ENCODE measurements around the gene ITGA2B. TPM values are rescaled to one million over a fixed set of nuclear protein-coding genes. Genes with fewer than 3 reads are reported as not detected.

ITGA2B gene
- total and polyA plus RNA-seq, 2 experiments from 2014 or later, result 13.3 to 13.9 TPM

DNA sequence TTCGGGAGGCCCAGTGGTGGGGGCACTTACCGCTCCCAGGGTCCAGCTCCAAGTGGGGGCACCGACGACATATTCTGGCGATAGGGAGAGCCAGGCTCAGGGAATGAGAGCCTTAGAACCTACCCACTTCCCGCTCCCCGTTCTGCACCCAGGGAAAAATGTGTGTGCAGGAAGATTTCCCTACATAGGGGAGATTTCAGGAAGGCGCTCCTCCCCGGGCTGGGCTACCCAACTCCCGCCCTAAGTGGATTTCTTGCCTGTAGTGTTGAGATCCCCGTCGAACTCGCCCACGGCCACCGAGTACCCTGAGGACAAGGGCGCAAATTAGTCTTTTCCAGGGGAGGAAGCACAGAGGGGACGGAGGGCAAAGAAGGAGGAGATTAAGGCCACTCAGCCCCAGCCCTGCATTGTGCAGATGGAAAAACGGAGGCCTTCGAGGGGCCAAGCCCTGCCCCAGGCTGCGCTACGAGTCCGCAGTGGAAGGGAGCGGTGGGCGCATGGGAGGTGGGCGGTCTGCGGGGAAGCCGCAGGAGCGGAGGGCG lies 5.1 kb downstream of the ITGA2B start:
- peaks cover 7% of the 10 kb centered on the region for H3K4me1 ChIP-seq (ENCODE audit: insufficient read depth)
- ATAC-seq (peak; percentile 53), DNase-seq (ENCODE audit: low spot score) (no peak)
- peaks cover 51% of the 10 kb centered on the region for H3K27me3 ChIP-seq (ENCODE audit: insufficient read depth)
- H3K36me3 ChIP-seq (ENCODE audit: insufficient read depth), result no peaks in the 10 kb centered on the region
- Mint-ChIP-seq H3K27me3 (ENCODE audit: insufficient read depth, low read depth, poor library complexity) (peaks cover 45% of the 10 kb centered on the region), H3K9me3 (no peaks in the 10 kb centered on the region), H3K4me1 (peaks cover 15% of the 10 kb centered on the region), H3K27ac (no peak overlapping the region), H3K4me3 (peak overlapping the region; percentile 78), H3K36me3 (ENCODE audit: low read depth) (no peaks in the 10 kb centered on the region; the same call in 2 of the 3 replicates)
- no peaks in the 10 kb centered on the region for H4K20me1 ChIP-seq (replicated peaks; ENCODE audit: insufficient read depth)
- H3K4me2 ChIP-seq, result peak overlapping the region; percentile 98
- H3K9me2 ChIP-seq (ENCODE audit: insufficient read depth), result no peaks in the 10 kb centered on the region
- H3K4me3 ChIP-seq, result peak overlapping the region; percentile 82
- 0 out of 2 replicates have a peak, but pooled peaks cover 3% of the 10 kb centered on the region for H3F3A ChIP-seq (replicated peaks; ENCODE audit: low read depth)
- H3K27ac ChIP-seq (ENCODE audit: low read depth), result no peak overlapping the region
- H2AFZ ChIP-seq, result peak overlapping the region; percentile 97
- TF ChIP-seq, protein P1, sequence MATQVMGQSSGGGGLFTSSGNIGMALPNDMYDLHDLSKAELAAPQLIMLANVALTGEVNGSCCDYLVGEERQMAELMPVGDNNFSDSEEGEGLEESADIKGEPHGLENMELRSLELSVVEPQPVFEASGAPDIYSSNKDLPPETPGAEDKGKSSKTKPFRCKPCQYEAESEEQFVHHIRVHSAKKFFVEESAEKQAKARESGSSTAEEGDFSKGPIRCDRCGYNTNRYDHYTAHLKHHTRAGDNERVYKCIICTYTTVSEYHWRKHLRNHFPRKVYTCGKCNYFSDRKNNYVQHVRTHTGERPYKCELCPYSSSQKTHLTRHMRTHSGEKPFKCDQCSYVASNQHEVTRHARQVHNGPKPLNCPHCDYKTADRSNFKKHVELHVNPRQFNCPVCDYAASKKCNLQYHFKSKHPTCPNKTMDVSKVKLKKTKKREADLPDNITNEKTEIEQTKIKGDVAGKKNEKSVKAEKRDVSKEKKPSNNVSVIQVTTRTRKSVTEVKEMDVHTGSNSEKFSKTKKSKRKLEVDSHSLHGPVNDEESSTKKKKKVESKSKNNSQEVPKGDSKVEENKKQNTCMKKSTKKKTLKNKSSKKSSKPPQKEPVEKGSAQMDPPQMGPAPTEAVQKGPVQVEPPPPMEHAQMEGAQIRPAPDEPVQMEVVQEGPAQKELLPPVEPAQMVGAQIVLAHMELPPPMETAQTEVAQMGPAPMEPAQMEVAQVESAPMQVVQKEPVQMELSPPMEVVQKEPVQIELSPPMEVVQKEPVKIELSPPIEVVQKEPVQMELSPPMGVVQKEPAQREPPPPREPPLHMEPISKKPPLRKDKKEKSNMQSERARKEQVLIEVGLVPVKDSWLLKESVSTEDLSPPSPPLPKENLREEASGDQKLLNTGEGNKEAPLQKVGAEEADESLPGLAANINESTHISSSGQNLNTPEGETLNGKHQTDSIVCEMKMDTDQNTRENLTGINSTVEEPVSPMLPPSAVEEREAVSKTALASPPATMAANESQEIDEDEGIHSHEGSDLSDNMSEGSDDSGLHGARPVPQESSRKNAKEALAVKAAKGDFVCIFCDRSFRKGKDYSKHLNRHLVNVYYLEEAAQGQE (IDR thresholded peaks at IDR 0.05; ENCODE audit: unreplicated experiment), result no peak
- TF ChIP-seq EZH2 (IDR thresholded peaks at IDR 0.05; ENCODE audit: low read depth, unreplicated experiment), result peak; percentile 28
- H3K79me2 ChIP-seq (replicated peaks; ENCODE audit: insufficient read depth), result no peaks in the 10 kb centered on the region

DNA sequence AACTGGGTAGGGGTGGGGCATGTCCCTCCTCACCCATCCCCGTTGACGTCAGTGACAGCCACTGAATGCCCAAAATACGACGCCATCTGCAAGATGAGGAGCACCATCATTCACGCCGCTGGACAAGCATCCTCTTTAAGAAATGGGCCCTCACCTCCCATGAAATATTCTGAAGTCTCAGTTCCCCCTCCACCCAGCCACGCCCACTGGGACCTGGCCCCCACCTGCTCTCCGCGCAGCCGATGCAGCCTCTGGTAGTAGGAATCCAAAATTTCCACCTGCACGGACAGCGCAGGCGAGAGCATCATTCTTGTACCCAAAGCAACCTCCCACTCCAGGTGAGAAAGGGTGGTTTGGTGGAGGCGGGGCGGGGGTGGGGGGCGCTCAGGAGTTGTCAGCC lies 5.6 kb downstream of the ITGA2B start:
- Mint-ChIP-seq H3K27ac (no peak overlapping the region), H3K27me3 (ENCODE audit: insufficient read depth, low read depth, poor library complexity) (peaks cover 42% of the 10 kb centered on the region)
- H3K27me3 ChIP-seq (ENCODE audit: insufficient read depth), result peaks cover 51% of the 10 kb centered on the region
- no peak for TF ChIP-seq EZH2 (IDR thresholded peaks at IDR 0.05; ENCODE audit: low read depth, unreplicated experiment)
- no peak for TF ChIP-seq ZNF114 (CRISPR knock-in tag; IDR thresholded peaks at IDR 0.05)
- no peak for TF ChIP-seq JUNB (IDR thresholded peaks at IDR 0.05; ENCODE audit: unreplicated experiment)
- TF ChIP-seq ZNF331 (CRISPR knock-in tag; IDR thresholded peaks at IDR 0.05; ENCODE audit: low read depth), result no peak
- TF ChIP-seq NANOG (IDR thresholded peaks at IDR 0.05; ENCODE audit: borderline replicate concordance), result no peak
- TF ChIP-seq POLR2AphosphoS5 (IDR thresholded peaks at IDR 0.05; ENCODE audit: low read depth), result no peak
- TF ChIP-seq, protein P2, sequence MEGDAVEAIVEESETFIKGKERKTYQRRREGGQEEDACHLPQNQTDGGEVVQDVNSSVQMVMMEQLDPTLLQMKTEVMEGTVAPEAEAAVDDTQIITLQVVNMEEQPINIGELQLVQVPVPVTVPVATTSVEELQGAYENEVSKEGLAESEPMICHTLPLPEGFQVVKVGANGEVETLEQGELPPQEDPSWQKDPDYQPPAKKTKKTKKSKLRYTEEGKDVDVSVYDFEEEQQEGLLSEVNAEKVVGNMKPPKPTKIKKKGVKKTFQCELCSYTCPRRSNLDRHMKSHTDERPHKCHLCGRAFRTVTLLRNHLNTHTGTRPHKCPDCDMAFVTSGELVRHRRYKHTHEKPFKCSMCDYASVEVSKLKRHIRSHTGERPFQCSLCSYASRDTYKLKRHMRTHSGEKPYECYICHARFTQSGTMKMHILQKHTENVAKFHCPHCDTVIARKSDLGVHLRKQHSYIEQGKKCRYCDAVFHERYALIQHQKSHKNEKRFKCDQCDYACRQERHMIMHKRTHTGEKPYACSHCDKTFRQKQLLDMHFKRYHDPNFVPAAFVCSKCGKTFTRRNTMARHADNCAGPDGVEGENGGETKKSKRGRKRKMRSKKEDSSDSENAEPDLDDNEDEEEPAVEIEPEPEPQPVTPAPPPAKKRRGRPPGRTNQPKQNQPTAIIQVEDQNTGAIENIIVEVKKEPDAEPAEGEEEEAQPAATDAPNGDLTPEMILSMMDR (conservative IDR thresholded peaks at IDR 0.05; ENCODE audit: low read depth in 2 of 2), result no peak
- TF ChIP-seq, protein P3, sequence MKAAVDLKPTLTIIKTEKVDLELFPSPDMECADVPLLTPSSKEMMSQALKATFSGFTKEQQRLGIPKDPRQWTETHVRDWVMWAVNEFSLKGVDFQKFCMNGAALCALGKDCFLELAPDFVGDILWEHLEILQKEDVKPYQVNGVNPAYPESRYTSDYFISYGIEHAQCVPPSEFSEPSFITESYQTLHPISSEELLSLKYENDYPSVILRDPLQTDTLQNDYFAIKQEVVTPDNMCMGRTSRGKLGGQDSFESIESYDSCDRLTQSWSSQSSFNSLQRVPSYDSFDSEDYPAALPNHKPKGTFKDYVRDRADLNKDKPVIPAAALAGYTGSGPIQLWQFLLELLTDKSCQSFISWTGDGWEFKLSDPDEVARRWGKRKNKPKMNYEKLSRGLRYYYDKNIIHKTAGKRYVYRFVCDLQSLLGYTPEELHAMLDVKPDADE (IDR thresholded peaks at IDR 0.05), result no peak

More for the DNA sequence above, 5.6 kb downstream of the ITGA2B start:
- no peak overlapping the region for H3K27ac ChIP-seq (ENCODE audit: low read depth)
- no peaks in the 10 kb centered on the region for H3K79me2 ChIP-seq (replicated peaks; ENCODE audit: insufficient read depth)
- no peaks in the 10 kb centered on the region for H3K36me3 ChIP-seq (ENCODE audit: insufficient read depth)
- peaks cover 13% of the 10 kb centered on the region for H3K4me1 Mint-ChIP-seq
- no peaks in the 10 kb centered on the region for H3K9me3 Mint-ChIP-seq
- no peaks in the 10 kb centered on the region; the same call in 2 of the 3 replicates for H3K36me3 Mint-ChIP-seq (ENCODE audit: low read depth)
- no peaks in the 10 kb centered on the region for H3K9me2 ChIP-seq (ENCODE audit: insufficient read depth)
- H4K20me1 ChIP-seq (replicated peaks; ENCODE audit: insufficient read depth), result no peaks in the 10 kb centered on the region
- 0 out of 2 replicates have a peak, but pooled peaks cover 3% of the 10 kb centered on the region for H3F3A ChIP-seq (replicated peaks; ENCODE audit: low read depth)
- DNase-seq (ENCODE audit: low spot score) (no peak), ATAC-seq (no peak)
- H3K4me1 ChIP-seq (ENCODE audit: insufficient read depth), result peaks cover 7% of the 10 kb centered on the region
- no peak overlapping the region for H3K4me3 Mint-ChIP-seq
- H3K4me2 ChIP-seq, result peak overlapping the region; percentile 98
- H3K4me3 ChIP-seq, result peak overlapping the region; percentile 82; the same call in 1 of the 2 replicates
- H2AFZ ChIP-seq, result no peak overlapping the region
